Natural killer cell (primary cell): ENCODE results near the gene SKAP1. TPM values are rescaled to one million over a fixed set of nuclear protein-coding genes. Genes with fewer than 3 reads are reported as not detected.
A peak's percentile ranks its signal among the peaks of the same experiment; 100 is the strongest.

Experiments
- ATAC-seq, 3 donors: fragments of 150-1000 bp in 2 of 3; fragments of 200-7000 bp in 1 of 3; cut with Tn5 transposase; 1 replicate in 1 of 3; 2 replicates in 2 of 3; pipeline ENCODE4 v1.10.0; 2021; ENCODE audit warnings: mild to moderate bottlenecking in 2 of 3, moderate library complexity in 2 of 3
- DNase-seq, 2 donors: peaks; one replicate each; pipeline versions ENCODE4 v3.0.0 to v3.0.0-alpha.2; 2013 to 2021; ENCODE audit warnings: mixed read lengths in 1 of 2
- H3K27ac ChIP-seq: one replicate; pipeline ENCODE4 v1.5.1; 2013; ENCODE audit warnings: mild to moderate bottlenecking, low read length
- H3K27me3 ChIP-seq: one replicate; pipeline ENCODE4 v1.6.1; 2013; ENCODE audit warnings: low read length; ENCODE audit not compliant: control insufficient read depth, insufficient read depth
- H3K36me3 ChIP-seq: one replicate; pipeline ENCODE4 v1.6.1; 2013; ENCODE audit warnings: low read length; ENCODE audit not compliant: control insufficient read depth, insufficient read depth
- H3K4me1 ChIP-seq: one replicate; pipeline ENCODE4 v1.6.1; 2013; ENCODE audit warnings: low read length; ENCODE audit not compliant: control insufficient read depth, insufficient read depth
- H3K4me3 ChIP-seq: one replicate; pipeline ENCODE4 v1.5.1; 2013; ENCODE audit warnings: low read length
- H3K9me3 ChIP-seq: one replicate; pipeline ENCODE4 v1.6.1; 2013; ENCODE audit warnings: low read length; ENCODE audit not compliant: control insufficient read depth, insufficient read depth
- H3K27ac Mint-ChIP-seq, 2 donors: one replicate each; pipeline ENCODE4 v1.8.0; 2022; ENCODE audit warnings: mild to moderate bottlenecking in 2 of 2, mixed read lengths in 2 of 2, moderate library complexity in 1 of 2
- H3K27me3 Mint-ChIP-seq, 2 donors: one replicate each; pipeline ENCODE4 v1.8.0; 2022; ENCODE audit warnings: low read depth in 2 of 2, mixed read lengths in 2 of 2
- H3K36me3 Mint-ChIP-seq: one replicate; pipeline ENCODE4 v1.8.0; 2022; ENCODE audit warnings: mixed read lengths
- H3K4me1 Mint-ChIP-seq, 2 donors: one replicate each; pipeline ENCODE4 v1.8.0; 2022; ENCODE audit warnings: mixed read lengths in 2 of 2
- H3K4me3 Mint-ChIP-seq: one replicate; pipeline ENCODE4 v1.8.0; 2022; ENCODE audit warnings: mild to moderate bottlenecking, moderate library complexity, mixed read lengths
- H3K9me3 Mint-ChIP-seq, 2 donors: one replicate each; pipeline ENCODE4 v1.8.0; 2022; ENCODE audit warnings: mixed read lengths in 2 of 2
- CTCF ChIP-seq: fragments of 200-600 bp; IDR thresholded peaks from one replicate; pipeline ENCODE4 v1.8.0; 2022; ENCODE audit warnings: antibody characterized with exemption
- WGBS: methylation state at CpG from one replicate; pipeline ENCODE4 v1.1.7; 2013; ENCODE audit warnings: missing lambda C conversion rate; ENCODE audit not compliant: insufficient coverage; 5-methylcytosine and 5-hydroxymethylcytosine counted together
- intact Hi-C: fragments of 100-400 bp; cut with micrococcal nuclease; formaldehyde crosslinking; loops from one replicate; pipeline ENCODE4 v1.14.2; 2022
- total RNA-seq, 4 donors: library from RNA; stranded (reverse); fragments of 120-200 nt in 1 of 4; gene quantifications; one replicate each; pipeline versions ENCODE4 v1.2.3 to v1.2.4, GENCODE V29; 2013 to 2022

The SKAP1 gene
- total RNA-seq, 3 donors from 2014 or later (not counting 1 experiment from before 2014, with no cell fraction given) = 168 to 227 (median 190) TPM

GRCh38 chr17:48441862-48442261 is 11.8 kb upstream of the SKAP1 start:
- ATAC-seq (no peak), DNase-seq (peak in 1 of 2 donors; percentile 33)
- Mint-ChIP-seq H3K4me1 (peaks cover 81 to 86% of the 10 kb centered on the region in 2 donors), H3K36me3 (no peaks in the 10 kb centered on the region), H3K27me3 (no peaks in the 10 kb centered on the region), H3K27ac (peak overlapping the region; percentile 96 to 98), H3K9me3 (peaks cover 8% of the 10 kb centered on the region in 2 donors), H3K4me3 (peak overlapping the region; percentile 86)
- intact Hi-C loops = loop anchor here (1.0 to 10.0 kb wide), 5 partner anchors 15 to 395 kb away; partner anchors contain the start of gene NFE2L1
- Histone ChIP-seq H3K27me3 (no peaks in the 10 kb centered on the region), H3K4me1 (peaks cover 90% of the 10 kb centered on the region), H3K4me3 (no peak overlapping the region), H3K9me3 (no peaks in the 10 kb centered on the region), H3K27ac (peak overlapping the region; percentile 87), H3K36me3 (no peaks in the 10 kb centered on the region)
- TF ChIP-seq CTCF = no peak
- 67% methylated on average over 4 of the region's 4 CpGs for WGBS

- ATAC-seq = peak; percentile 58 to 78 (median 77)
- intact Hi-C loops = loop anchor here (1.0 to 10.0 kb wide), 5 partner anchors 16 to 394 kb away; partner anchors contain the start of gene NFE2L1
- H3K9me3 ChIP-seq = no peaks in the 10 kb centered on the region
- peak; percentile 22 to 89 for DNase-seq
- no peaks in the 10 kb centered on the region for H3K36me3 ChIP-seq
- H3K27ac ChIP-seq = peak overlapping the region; percentile 87
- peaks cover 96% of the 10 kb centered on the region for H3K4me1 ChIP-seq
- Mint-ChIP-seq H3K9me3 (peaks cover 8 to 13% of the 10 kb centered on the region in 2 donors), H3K27me3 (no peaks in the 10 kb centered on the region), H3K36me3 (no peaks in the 10 kb centered on the region), H3K27ac (peak overlapping the region; percentile 96 to 98), H3K4me1 (peaks cover 86 to 87% of the 10 kb centered on the region in 2 donors), H3K4me3 (peak overlapping the region; percentile 86)
- H3K4me3 ChIP-seq = no peak overlapping the region
- no peaks in the 10 kb centered on the region for H3K27me3 ChIP-seq
- no peak for TF ChIP-seq CTCF
- no CpG with 5 or more reads among the region's 1 CpG for WGBS
Measured at GRCh38 chr17:48441231-48441711, 11.3 kb upstream of the SKAP1 start.

GRCh38 chr17:48440669-48441068 is 10.7 kb upstream of the SKAP1 start:
- 70% methylated on average over 2 of the region's 2 CpGs for WGBS
- Histone ChIP-seq H3K4me1 (peaks cover 93% of the 10 kb centered on the region), H3K4me3 (no peak overlapping the region), H3K36me3 (no peaks in the 10 kb centered on the region), H3K27me3 (no peaks in the 10 kb centered on the region), H3K9me3 (no peaks in the 10 kb centered on the region), H3K27ac (peak overlapping the region; percentile 87)
- H3K27ac Mint-ChIP-seq = peak overlapping the region; percentile 96 to 98
- TF ChIP-seq CTCF = no peak
- ATAC-seq (no peak), DNase-seq (peak in 1 of 2 donors; percentile 55)
- intact Hi-C loops = loop anchor here (1.0 to 10.0 kb wide), 6 partner anchors 11 to 393 kb away; partner anchors contain the start of gene NFE2L1
- no peaks in the 10 kb centered on the region for H3K27me3 Mint-ChIP-seq
- peaks cover 83 to 85% of the 10 kb centered on the region in 2 donors for H3K4me1 Mint-ChIP-seq
- peak overlapping the region; percentile 86 for H3K4me3 Mint-ChIP-seq
- H3K36me3 Mint-ChIP-seq = no peaks in the 10 kb centered on the region
- H3K9me3 Mint-ChIP-seq = peaks cover 8 to 14% of the 10 kb centered on the region in 2 donors
